ENCODE data around the gene ANKFN1.
A peak's percentile ranks its signal among the peaks of the same experiment; 100 is the strongest.

DNA sequence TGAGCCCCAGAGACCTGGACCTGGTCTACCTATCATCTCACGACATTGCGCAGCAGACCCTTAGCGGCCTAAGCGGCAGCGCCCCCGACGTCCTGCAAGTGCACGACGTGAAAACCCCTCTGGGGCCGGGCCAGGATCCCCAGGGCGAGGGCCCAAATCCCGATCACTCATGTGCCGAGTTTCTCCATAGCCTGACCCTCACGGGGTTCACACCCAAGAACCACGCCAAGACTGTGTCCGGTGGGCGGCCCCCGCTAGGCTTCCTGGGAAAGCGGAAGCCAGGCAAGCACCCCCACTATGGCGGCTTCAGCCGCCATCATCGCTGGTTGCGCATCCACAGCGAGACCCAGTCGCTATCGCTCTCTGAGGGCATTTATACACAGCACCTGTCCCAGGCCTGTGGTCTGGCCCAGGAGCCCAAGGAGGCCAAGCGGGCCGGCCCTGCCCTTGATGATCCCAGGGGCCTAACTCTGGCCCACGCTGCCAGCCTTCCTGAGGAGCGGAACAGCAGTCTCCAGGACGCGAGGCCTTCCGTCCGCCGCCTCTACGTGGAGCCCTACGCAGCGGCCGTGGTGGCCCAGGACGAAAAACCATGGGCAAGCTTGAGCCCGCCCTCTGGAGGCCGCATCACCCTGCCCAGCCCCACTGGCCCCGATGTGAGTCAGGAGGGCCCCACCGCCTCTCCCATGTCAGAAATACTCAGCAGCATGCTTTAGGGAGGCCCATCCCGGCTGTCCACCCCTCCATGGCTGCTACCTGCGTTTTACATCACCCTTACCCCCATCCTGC is 357.5 kb downstream of the ANKFN1 start:
- TF ChIP-seq CTCF (IDR thresholded peaks at IDR 0.05) = peak; percentile 10; the same call in 1 of the 2 replicates
- TF ChIP-seq ZFX (IDR thresholded peaks at IDR 0.05; ENCODE audit: borderline replicate concordance) = no peak

Data from 22Rv1 (cell line).